SKM-1 treated with dmso at 0.1 percent for 144 hours (cell line): ENCODE data around the gene TENM3.

Experiments
- DNase-seq: peaks from one replicate; lab custom pipeline; 2025; ENCODE audit not compliant: unreplicated experiment; lab: John Stamatoyannopoulos, UW

The TENM3 gene

GRCh38 chr4:182448281-182449151, 205.3 kb downstream of the TENM3 start:
- DNase-seq, result peak; percentile 57

- peak; percentile 32 for DNase-seq
These were observed 206.2 kb downstream of the TENM3 start for GRCh38 chr4:182449186-182449929.

GRCh38 chr4:182449930-182450439, 206.8 kb downstream of the TENM3 start:
- DNase-seq, result no peak

GRCh38 chr4:182451441-182451840, 208.2 kb downstream of the TENM3 start:
- DNase-seq, result no peak

GRCh38 chr4:182453830-182454229, 210.6 kb downstream of the TENM3 start:
- DNase-seq, result no peak

- no peak for DNase-seq
These were observed 211.3 kb downstream of the TENM3 start for GRCh38 chr4:182454440-182455013.

- DNase-seq, result no peak
These were observed 221.9 kb downstream of the TENM3 start for GRCh38 chr4:182465114-182465513.

- no peak for DNase-seq
These were observed 222.8 kb downstream of the TENM3 start for GRCh38 chr4:182465979-182466378.

- DNase-seq, result no peak
These were observed 227.0 kb downstream of the TENM3 start for GRCh38 chr4:182470215-182470614.

GRCh38 chr4:182475539-182475938, 232.3 kb downstream of the TENM3 start:
- no peak for DNase-seq

GRCh38 chr4:182478475-182478874, 235.3 kb downstream of the TENM3 start:
- peak; percentile 32 for DNase-seq

GRCh38 chr4:182483685-182484084, 240.5 kb downstream of the TENM3 start:
- DNase-seq, result no peak

GRCh38 chr4:182486881-182487280, 243.7 kb downstream of the TENM3 start:
- no peak for DNase-seq

- no peak for DNase-seq
These were observed 245.7 kb downstream of the TENM3 start for GRCh38 chr4:182488896-182489295.

- DNase-seq, result no peak
These were observed 246.4 kb downstream of the TENM3 start for GRCh38 chr4:182489607-182490006.

- no peak for DNase-seq
These were observed 248.5 kb downstream of the TENM3 start for GRCh38 chr4:182491719-182492118.

GRCh38 chr4:182492423-182492822, 249.2 kb downstream of the TENM3 start:
- DNase-seq, result no peak

- no peak for DNase-seq
These were observed 250.2 kb downstream of the TENM3 start for GRCh38 chr4:182493377-182493776.

- no peak for DNase-seq
These were observed 250.9 kb downstream of the TENM3 start for GRCh38 chr4:182494103-182494502.

- no peak for DNase-seq
These were observed 251.8 kb downstream of the TENM3 start for GRCh38 chr4:182495031-182495430.

- no peak for DNase-seq
These were observed 252.6 kb downstream of the TENM3 start for GRCh38 chr4:182495645-182496385.
